GM12873 (cell line): ENCODE results near the gene ZNF276.
A peak's percentile ranks its signal among the peaks of the same experiment; 100 is the strongest.

Experiments used
- CTCF ChIP-seq: IDR thresholded peaks from 2 replicates; pipeline ENCODE4 v1.5.1; 2012; ENCODE audit warnings: low read depth, mild to moderate bottlenecking, moderate library complexity, low read length, control low read depth; ENCODE audit not compliant: insufficient read depth; ENCODE audit errors: missing control alignments

ZNF276 gene

DNA sequence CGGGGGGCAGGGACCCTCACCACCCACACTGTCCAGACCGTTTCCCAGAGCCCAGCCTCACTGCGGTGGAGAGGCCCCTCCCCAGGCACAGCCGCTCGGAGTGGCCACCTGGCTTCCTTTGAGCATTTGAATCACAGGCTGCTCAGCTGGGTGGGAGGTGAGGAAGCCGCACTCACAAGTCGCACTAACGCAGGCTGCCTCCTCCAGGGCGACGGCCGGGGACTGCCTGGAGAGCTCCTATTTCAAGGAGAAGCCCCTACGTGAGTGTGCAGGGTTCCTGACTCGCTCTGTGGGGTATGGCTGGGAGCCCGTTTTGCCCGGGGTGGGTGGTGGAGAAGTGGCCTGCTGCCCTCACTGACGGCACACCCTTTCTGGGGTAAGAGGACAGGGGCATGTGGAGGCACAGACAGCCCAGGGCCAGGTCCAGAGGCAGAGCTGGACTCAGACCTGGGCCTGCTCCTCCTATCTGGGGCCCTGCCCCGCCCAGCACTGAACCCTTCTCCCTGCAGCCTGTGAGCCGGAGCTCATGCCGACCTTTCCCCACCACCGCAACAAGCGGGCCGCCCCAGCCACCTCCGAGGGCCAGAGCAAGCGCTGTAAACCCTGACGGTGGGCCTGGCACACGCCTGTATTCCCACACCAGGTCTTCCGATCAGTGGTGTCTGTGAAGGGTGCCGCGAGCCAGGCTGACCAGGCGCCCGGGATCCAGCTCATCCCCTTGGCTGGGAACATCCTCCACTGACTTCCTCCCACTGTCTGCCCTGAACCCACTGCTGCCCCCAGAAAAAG, 26.1 kb upstream of the ZNF276 start:
- no peak for TF ChIP-seq CTCF

DNA sequence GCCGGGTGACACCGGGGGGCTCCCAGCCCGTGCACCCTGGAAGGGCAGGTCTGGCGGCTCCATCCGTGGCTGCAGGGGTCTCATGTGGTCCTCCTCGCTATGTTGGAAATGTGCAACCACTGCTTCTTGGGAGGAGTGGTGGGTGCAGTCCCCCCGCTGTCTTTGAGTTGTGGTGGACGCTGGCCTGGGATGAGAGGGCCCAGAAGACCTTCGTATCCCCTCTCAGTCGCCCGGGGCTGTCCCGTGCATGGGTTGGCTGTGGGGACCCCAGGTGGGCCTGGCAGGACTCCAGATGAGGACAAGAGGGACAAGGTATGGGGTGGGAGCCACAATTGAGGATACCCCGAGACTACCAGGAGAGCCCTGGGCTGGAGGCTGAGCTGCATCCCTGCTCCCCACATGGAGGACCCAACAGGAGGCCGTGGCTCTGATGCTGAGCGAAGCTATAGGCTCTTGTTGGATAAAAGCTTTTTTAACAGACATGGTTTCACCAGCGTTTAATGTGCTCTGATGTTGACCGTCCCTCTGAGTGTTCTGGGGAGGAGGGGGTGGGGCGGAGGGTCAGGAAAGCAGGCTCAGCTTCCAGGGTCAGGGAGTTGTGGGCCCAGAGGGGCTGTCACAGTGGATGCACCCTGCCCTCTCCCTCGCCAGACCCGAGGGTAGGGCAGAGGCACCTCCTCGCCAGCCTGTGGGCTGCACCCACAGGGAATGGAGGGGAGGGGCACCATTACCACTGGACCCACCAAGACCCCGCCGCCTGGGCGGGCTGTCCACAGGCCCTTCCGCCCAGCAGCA, 25.3 kb upstream of the ZNF276 start:
- no peak for TF ChIP-seq CTCF

GRCh38 chr16:89696670-89697128, 24.6 kb upstream of the ZNF276 start:
- TF ChIP-seq CTCF: no peak

DNA sequence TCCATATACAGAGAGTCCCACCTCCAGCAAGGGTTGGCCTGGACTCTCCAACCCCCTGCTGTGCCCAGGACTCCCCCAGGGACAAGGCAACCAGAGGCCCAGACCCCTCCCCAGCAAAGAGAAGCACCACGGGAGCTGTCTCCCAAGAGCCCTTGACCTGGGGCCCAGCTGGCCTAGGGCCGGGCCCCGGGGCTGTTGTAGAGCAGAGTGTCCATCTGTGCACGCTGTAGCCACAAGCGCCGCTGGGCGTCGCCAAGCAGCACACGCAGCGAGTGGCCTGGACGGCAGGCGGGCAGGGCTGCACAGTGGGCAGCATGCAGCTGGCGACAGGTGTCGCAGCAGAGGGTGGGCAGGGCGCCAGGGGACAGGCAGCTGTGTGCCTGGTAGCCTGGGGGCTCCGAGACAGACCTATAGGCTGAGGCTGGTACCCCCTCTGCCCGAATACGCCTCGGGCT, 24.1 kb upstream of the ZNF276 start:
- no peak for TF ChIP-seq CTCF

- no peak for TF ChIP-seq CTCF
Measured at GRCh38 chr16:89697616-89698331, 23.6 kb upstream of the ZNF276 start.

DNA sequence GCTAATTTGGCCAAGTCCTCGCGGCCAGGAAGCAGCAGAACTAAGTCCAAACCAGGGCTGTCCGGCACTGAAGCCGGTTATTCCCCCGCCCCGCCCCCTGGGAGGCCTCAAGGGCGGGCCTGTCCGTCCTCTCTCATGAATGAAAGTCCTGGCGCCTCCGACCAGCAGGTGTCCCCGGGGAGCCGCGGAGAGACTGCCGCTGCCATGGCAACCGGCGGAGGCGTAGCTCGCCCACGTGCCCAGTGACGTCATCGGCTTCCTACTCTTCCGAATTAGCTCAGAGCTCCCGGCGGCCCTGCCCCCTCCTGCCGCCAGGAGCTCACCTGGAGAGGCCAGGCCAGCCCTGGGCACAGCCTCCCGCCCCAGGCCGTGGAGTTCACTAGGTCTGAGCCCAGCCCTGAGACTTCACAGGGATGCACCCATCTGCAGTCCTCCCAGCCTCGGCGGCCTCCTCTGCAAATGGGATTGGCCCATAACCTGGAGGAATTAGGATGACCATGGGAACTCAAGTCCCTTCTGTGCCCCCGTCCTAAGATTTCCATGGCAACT, 21.2 kb upstream of the ZNF276 start:
- peak; percentile 70 for TF ChIP-seq CTCF
